ENCODE results near the gene CCDC180.
"Not testable (repeated sequence)": the region's sequence is repeated elsewhere in the genome, so short reads cannot be mapped to it uniquely, and the experiment has no call there.

The CCDC180 gene

DNA sequence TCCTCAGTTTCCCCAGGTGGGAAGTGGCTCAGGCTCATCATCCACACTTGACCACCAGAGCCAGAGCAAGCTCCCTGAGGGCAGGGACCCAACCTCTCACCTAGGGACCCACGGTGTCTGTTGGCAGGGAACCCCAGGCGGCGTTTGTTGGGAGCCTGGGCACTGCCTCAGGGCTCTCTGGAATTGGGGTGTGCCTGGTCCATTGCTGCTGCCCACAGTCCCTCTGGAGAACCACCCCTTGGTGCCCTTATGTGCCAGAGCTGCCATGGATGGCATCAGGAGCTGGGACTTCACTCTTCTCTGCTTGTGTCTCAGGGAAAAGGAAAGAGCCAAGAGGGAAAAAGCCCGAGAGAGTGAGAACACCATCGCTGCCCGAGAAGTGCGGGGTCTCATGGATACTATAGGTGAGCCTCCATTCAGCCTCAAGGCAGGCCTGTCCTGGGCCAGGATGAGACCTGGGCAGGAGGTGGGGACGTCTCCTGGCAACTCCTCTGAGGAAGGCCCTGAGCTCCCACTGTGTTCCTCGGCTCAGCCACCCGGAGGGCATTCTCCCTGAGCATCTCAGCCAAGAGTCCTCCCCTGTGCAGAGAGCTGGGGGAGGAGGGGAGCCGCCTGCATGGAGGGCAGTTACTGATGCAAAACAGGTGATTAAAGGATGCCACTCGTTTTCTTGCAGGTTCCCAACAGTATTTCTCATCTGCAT is 4.5 kb downstream of the CCDC180 start:
- no peak for DNase-seq

DNA sequence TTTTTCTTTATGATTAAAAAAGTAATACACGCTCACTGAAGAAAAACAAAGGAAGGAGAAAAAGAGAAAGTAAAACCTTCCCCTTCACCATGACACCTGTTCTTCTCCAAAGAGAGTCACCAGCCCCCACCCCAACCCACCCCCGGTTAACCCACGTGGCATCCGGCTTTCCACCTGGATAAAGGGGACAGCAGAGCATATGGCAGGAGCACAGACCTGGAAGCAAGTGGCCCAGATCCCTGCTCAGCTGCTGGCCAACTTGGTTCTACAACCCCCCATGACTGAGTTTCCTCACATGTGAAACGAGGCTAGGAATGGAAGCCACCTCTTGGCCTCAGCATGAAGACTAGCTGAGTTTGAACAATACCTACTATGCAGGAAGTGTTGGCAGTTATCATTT is 5.1 kb downstream of the CCDC180 start:
- no peak for DNase-seq

DNA sequence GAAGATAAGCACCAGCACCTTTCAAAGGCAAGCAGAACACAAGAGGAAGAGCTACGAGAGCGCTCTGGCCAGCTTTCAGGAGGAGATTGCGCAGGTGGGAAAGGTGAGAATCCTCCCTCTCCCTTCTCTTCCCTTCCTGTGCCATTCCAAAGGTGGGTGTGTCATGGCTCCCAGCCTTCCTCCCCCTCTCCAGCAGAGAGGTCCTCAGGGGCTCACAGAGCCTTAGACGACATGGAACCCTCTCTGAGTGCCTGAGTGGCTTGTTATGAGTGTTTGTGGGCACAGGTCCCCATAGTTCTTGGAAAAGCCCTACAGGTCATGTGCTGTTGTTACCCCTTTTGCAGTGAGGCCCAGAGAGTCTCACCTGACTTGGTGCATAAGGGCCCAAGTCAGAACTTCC is 5.8 kb downstream of the CCDC180 start:
- DNase-seq, result no peak

DNA sequence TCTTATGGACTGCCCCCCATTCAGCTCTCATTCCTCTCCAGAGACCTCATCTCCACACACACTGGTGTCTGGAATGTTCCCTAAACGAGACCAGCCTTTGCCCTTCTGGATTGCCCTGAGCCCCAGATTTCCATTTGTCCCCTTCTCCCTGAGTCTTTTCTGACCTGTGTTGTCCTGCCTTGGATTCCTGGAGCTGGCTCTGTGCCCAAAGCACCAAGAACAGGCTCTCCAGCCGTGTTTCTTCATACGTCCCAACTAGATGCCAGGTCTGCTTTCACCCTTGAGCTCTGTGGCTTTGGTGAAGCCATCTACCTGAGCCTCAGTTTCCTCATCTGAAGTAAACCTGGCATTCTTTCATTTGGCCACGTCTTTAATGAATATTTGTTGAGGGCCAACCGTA is 6.3 kb downstream of the CCDC180 start:
- DNase-seq, result no peak

DNA sequence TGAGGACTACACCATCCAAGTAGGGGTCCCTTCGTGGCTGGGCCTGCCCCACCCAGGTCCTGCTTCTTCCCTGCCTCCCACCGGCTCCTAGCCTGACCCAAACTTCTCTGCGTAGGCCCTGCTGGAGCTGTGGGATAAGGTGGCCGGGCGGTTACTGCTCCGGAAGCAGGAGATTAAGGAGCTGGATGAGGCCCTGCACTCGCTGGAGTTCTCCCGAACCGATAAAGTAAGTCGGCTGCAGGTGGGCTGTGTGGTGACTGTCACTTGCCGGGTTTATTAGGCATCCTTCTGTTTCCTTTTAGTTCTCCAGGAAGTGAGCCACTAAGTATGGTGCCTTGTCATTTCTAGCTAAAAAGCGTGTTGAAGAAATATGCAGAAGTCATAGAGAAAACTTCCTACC is 7.0 kb downstream of the CCDC180 start:
- no peak for DNase-seq

DNA sequence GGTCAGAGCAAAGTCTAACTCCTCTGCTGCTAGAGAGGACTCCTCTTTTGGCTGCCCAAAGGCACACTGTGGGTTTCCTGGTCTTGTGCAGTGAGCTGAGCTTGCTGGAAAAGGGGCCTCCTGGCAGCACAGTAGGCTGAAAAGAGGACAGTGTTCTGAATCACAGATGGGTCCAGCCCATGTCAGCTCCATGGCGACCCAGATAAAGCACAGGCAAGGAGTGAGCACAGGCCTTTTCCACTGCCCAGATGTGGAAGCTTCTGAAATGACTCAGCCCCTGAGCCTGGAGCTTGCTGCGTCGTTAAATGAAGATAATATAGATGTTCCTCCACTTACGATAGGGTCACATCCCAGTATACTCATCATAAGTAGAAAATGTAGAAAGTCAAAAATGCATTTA is 8.1 kb downstream of the CCDC180 start:
- no peak for DNase-seq

DNA sequence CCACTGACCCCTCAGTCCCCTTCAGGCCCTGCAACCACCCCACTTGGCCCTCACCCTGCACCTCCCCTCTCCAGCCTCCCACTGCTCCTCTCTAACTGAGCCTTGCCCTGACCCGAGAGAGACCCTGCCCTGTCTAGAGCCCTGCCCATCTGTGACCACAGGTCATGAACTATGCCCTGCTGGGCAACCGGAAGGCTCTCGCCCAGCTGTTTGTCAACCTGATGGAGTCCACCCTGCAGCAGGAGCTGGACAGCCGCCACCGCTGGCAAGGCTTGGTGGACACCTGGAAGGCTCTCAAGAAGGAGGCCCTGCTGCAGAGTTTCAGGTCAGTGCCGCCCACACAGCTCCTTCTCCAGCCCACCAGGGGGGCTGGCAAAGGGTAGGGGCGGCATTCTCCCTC is 9.4 kb downstream of the CCDC180 start:
- DNase-seq, result no peak

DNA sequence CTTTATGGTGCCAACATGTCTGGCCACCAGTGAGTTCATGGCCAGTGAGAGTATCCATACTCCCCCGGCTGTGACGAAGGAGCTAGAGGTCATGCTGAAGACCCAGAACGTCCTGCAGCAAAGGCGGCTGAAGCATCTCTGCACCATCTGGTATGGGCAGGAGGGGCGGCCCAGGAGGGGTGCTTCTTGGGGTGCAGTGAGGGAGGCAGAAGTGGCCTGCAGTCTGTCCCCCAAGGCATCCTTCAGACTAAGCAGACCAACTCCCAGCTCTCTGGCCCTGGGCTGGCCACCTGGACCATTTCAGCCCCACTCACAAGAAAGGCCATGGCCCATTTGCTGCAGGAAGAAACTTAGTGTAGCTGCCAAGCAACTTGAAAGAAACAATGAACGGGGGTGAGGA is 11.0 kb downstream of the CCDC180 start:
- DNase-seq, result no peak

DNA sequence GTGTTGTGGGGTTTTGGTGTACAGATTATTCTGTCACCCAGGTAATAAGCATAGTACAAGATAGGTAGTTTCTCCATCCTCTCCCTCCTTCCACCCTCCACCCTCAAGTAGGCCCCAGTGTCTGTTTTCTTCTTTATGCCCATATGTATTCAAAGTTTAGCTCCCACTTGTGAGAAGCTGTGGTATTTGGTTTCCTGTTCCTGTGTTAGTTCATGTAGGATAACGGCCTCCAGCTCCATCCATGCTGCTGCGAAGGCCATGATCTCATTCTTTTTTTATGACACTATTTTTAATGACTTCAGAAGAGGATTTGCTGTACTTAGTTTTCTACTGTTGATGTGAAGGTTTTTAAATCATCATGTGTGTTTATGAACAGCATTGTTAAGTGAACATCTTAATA is 11.9 kb downstream of the CCDC180 start:
- no peak for DNase-seq

DNA sequence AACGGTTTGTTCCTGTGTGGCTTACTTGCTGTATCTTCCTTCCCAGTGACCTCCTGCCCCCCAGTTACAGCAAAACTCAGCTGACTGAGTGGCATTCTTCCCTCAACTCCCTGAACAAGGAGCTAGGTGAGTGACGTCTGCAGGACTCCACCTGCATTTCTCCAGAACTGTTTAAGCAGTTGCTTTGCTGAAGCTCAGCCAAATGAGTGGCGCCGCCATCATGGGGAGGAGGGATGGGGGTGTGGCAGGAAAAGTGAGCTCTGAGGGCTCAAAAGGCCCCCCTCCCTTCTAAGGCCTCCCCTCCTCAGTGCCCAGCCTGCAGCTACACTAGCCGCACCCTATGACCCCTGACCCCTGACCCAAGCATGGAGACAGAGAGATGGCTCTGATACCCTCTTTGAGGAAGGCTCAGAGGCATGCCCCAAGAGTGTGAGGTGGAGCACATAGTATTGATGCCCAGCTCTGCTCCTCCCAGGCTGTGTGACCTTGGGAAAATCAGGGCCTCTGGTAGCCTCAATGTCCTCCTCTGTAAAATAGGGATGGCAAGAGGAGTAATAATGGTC is 12.7 kb downstream of the CCDC180 start:
- no peak for DNase-seq

DNA sequence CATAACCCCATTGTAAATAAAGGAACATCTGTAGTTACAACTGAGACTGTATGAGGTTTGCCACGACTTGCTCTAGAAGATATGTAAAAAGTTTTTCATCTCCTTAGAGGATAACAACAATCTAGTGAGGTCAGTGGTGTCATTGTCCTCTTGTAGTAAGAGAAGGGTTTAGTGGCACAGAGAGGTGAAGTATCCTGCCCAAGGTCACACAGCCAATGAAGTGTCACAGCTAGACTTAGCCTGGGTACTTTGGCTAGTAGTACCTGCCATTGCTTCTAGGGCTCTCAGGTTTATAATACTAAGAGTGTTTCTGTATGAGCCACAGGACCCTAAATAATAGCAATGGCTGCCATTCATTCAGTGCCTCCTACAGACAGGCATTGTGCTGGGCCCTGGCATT is 13.8 kb downstream of the CCDC180 start:
- no peak for DNase-seq

DNA sequence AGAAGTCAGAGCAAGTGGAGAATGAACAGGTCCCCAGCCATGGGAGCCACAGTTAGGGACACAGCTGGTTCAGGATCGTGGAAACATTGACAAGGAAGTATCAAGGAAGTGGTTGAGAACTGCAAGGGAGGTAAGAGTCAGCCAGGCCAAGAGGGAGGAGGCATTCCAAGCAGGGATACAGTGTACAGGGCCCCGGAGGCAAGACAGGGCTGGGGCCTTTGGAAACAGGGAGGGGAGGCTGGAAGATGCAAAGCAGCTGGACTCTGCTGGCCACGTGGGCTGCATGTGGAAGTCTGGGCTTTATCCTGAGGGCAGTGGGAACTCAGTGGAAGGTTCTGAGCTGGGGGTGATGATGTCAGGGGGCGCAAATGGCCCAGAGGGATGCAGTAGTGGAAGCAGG is 14.2 kb downstream of the CCDC180 start:
- no peak for DNase-seq

DNA sequence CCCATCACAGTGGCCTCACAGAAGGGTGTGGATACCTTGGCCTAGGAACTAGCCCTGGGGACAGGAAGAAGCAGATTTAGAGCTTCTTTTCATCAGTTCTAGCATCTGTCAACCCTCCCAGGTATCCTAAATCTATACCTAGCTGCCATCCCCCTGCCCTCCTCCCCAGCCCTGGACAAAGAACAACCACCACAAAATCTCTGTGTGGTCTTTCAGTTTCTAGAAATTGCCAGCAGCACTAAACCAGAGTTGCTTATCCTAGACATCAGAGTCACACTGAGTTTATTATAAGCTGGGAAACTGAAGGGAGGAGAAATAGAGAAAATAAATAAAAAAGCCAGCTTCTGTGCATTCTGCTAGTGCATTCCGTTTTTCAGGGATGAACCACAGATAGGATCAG is 14.6 kb downstream of the CCDC180 start:
- DNase-seq, result no peak

DNA sequence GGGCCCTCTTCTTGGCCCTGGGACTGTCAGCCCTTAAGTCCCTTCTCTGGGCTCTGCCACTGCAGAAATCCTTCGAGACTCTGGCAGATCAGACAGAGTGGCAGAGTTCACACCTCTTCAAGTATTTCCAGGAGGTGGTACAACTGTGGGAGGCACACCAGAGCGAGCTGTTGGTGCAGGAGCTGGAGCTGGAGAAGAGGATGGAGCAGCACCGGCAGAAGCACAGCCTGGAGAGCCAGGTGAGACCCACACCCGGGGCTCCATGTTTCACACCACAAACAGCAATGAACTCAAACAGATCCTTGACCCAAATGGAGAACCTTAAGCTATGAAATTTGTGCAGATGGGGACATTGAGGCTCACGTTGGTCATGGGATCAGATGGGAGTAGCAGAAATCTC is 17.5 kb downstream of the CCDC180 start:
- DNase-seq, result no peak

DNA sequence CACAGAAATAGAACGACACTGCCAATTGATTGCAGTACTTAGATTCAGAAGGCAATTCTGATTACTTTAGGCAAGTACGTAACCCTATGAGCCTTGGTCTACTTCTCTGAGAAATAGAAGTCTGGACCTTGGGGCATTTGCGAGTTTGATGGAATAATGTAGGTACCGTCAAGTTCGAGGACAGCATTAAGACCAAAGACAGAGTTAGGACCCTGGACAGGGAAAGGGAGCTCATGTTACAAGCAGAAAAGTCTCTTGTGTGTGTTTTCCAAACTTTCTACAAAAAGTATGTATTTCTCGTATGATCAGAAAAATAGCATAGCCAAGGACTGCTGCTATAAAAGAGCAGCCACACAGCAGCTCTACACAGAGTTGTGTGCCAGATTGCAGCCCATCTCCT is 20.1 kb downstream of the CCDC180 start:
- DNase-seq, result no peak

DNA sequence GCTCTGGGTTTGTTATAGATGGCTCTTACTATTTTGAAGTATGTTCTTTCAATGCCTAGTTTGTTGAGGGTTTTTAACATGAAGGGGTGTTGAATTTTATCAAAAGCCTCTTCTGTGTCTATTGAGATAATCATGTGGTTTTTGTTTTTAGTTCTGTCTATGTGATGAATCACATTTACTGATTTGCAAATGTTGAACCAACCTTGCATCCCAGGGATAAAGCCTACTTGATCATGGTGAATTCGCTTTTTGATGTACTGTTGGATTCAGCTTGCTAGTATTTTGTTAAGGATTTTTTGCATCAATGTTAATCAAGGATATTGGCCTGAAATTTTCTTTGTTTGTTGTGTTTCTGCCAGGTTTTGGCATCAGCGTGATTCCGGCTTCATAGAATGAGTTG is 25.5 kb downstream of the CCDC180 start:
- DNase-seq, result no peak

DNA sequence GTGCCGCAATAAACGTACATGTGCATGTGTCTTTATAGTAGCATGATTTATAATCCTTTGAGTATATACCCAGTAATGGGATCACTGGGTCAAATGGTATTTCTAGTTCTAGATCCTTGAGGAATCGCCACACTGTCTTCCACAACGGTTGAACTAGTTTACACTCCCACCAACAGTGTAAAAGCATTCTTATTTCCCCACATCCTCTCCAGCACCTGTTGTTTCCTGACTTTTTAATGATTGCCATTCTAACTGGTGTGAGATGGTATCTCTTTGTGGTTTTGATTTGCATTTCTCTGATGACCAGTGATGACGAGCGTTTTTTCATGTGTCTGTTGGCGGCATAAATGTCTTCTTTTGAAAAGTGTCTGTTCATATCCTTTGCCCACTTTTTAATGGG is 28.2 kb downstream of the CCDC180 start:
- DNase-seq, result not testable (repeated sequence)

DNA sequence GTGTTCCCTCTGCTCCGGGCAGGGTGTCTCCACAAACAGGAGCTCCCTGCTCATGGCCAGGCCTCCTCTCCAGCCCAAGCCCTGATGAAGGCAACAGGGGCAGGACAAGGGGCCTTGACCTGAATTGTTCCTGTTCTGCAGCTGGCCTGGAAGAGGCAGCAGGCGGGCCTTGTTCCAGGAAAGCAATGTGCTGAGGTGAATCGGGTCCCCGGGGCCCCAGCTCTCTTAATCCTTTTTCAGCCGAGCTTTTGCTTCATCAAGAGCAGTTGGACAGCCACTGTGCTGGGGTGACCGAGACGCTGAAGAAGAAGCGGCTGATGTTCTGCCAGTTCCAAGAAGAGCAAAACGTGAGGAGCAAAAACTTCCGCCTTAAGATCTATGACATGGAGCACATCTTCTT is 41.4 kb downstream of the CCDC180 start:
- no peak for DNase-seq

DNA sequence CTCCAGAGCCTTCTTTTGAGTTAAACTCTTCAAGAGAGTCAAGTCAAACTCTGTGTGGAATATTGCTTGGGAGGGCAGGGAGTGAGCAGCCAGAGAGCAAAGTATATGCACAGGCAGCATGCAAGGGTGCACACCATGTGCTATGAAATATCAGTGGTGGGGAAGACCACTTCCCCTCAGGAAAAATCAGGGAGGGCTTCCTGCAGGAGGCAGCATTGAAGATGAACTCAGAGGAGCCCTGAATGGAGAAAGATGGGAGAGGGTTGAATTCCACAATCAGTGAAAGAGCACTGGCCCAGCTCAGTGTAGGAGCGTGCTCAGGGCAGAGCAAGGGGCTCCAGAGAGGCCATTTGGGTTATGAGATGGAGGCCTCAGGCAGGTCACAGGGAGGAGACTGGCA is 41.9 kb downstream of the CCDC180 start:
- DNase-seq, result no peak

DNA sequence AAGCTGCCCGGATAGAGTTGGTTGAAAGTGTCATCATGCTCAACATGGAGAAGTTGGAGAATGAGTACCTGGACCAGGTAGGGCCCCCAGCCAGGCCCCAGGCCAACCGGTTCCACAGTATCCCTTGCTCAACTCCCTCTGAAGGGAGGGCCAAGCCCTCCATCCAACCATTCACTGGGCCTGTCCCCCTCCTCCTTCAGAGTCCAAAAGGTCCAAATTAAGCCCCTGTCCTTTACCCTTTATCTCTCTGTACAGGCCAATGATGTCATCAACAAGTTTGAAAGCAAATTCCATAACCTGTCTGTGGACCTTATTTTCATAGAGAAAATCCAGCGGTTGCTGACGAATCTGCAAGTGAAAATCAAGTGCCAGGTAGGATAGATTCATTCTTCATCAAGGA is 47.2 kb downstream of the CCDC180 start:
- no peak for DNase-seq

DNA sequence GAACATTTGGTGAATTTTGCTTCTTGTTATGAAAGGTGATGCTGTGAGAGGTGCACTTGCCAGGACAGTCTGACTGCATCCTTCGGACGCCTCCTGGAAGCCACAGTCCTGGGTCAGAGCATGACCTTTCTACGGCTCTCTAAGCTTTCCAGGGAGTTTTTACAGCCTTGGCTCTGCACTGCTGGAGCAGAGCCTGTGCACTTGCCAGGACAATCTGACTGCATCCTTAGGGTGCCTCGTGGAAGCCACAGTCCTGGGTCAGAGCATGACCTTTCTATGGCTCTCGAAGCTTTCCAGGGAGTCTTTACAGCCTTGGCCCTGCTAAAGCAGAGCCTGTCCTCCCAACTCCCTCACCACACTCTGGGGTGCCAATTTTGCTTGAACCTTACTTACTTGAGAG is 49.6 kb downstream of the CCDC180 start:
- no peak for DNase-seq

Data from fibroblast of skin of scalp (primary cell).